Tibial nerve (tissue), 3 donors: Measurements from ENCODE around the gene CYLD.

Source experiments
- POLR2A ChIP-seq, 2 donors: fragments of 450-650 bp; IDR thresholded peaks; one replicate each; pipeline ENCODE4 v1.6.1; 2017; ENCODE audit warnings: antibody characterized with exemption in 2 of 2, mild to moderate bottlenecking in 2 of 2, moderate library complexity in 2 of 2
- TF ChIP-seq, protein P1 (sequence below), 5 experiments: fragments of 200-600 bp in 3 of 5; fragments of 450-650 bp in 2 of 5; sonication (generic) in 3 of 5; IDR thresholded peaks; one replicate each; pipeline ENCODE4 v1.5.1; 2016 to 2019; ENCODE audit warnings: antibody characterized with exemption in 5 of 5, mild to moderate bottlenecking in 3 of 5, moderate library complexity in 2 of 5

DNA sequence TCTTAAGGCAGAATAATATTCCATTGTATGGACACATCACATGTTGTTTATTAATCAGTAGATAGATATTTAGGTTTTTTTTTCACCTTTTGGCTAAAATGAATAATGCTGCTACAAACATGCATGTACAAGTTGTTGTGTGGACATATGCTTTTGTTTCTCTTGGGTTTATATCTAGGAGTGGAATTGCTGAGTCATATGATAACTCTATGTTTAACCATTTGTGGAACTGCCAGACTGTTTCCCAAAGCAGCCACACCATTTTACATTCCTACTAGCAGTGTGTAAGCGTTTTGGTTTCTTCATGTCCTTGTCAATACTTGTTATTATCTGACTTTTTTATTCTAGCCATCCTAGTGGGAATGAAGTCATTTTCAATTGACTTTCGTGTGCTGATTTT is 21.3 kb downstream of the CYLD start:
- no peak for TF ChIP-seq POLR2A (IDR thresholded peaks at IDR 0.05)
- TF ChIP-seq, protein P1, sequence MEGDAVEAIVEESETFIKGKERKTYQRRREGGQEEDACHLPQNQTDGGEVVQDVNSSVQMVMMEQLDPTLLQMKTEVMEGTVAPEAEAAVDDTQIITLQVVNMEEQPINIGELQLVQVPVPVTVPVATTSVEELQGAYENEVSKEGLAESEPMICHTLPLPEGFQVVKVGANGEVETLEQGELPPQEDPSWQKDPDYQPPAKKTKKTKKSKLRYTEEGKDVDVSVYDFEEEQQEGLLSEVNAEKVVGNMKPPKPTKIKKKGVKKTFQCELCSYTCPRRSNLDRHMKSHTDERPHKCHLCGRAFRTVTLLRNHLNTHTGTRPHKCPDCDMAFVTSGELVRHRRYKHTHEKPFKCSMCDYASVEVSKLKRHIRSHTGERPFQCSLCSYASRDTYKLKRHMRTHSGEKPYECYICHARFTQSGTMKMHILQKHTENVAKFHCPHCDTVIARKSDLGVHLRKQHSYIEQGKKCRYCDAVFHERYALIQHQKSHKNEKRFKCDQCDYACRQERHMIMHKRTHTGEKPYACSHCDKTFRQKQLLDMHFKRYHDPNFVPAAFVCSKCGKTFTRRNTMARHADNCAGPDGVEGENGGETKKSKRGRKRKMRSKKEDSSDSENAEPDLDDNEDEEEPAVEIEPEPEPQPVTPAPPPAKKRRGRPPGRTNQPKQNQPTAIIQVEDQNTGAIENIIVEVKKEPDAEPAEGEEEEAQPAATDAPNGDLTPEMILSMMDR (IDR thresholded peaks at IDR 0.05) = no peak
